T1000 (cell line): ENCODE measurements around the gene EXOC6.

Source experiments
- DNase-seq: peaks from one replicate; lab custom pipeline; 2025; ENCODE audit warnings: mixed read lengths; lab: John Stamatoyannopoulos, UW

EXOC6 gene

GRCh38 chr10:92848441-92849233, at the start of gene EXOC6:
TSS of gene EXOC6 (plus strand) at chr10:92848520. CDS start at chr10:92848534, 14 bp downstream.
- peak; percentile 71 for DNase-seq

DNA sequence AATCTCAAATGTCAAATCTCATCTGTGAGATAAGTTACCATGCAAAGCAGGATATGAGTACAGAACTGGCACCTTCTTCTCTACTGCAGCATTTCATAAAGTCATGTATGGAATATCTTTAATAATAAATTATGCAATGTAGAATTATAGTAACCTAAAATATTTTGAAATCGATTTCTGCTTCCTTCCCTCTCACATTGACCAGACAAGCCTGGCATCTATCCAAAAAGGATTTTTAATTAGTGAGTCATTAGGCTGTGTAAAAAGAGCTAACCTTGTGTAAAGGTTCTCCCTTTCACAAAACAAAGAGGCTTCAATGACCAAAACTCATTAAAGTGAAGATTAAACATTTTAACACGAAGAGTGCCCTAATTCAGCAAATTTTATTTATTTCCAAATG, 48.8 kb upstream of the EXOC6 start:
- DNase-seq = no peak

DNA sequence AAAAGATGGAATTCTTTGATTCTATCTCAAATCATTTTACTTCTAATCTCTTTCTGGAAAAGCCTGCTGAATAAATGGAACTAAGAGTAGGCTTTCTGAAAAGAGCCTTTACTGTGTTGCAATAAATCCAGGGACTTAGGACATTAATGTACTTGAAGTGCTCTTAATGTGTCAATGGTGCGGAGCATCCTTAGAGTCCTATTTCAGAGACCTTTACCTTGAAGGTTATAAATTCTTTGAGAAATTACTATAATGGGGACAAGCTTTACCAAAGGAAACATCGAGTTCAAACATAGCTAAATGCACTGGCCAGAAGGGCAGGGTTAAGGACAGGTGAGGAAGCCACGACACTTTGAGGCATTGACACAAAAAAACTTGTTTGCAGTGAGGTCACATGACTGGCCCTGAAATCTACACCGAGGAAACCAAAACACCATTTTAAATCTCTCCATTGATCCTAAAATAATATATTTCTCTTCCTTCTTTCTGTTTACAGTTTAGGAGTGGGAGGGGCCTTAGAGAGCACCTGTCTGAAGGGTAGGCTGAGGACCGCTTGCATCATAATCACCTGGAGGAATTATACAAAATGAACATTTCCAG, 48.1 kb upstream of the EXOC6 start:
- no peak for DNase-seq

DNA sequence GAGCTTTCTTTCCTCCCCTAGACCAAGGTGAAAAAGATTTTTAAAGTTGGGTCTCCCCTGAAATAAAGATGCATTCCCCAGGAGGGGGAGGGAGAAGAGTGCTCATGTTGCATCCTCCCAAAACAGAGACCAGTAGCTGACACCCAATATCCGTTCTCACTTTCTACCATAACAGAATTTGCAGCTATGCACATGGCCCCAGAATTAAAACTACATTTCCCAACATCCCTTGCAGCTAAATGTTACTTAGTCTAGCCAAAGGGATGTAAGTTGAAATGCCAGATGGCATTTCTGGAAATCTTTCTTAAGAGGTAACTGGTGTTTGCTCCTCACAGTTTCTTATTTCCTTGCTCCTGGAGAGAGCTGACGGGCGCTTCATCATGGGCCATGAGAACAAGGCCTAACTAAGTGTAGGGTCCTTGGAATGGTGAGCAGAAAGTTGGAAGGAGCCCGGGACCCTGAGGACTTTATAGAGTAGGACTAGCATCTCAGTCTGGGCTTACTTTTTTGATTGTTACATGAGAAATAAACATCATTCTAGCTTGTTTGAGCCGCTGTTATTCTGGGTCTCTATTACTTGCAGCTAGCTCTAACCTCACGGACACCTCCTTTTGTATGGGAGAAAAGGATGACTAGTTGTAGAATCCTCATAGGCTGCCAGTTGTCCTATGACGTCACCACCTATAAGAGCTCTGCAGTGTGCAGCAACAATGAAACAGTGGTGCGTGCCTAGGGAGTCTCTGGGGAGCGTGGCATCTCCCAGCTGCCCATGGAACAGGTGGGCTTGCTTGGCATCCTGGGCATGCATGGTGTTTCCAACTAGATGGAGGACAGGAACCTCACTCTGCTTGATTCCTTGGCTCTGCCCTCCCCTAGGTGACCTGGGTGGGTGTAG, 46.1 kb upstream of the EXOC6 start:
- DNase-seq = no peak

DNA sequence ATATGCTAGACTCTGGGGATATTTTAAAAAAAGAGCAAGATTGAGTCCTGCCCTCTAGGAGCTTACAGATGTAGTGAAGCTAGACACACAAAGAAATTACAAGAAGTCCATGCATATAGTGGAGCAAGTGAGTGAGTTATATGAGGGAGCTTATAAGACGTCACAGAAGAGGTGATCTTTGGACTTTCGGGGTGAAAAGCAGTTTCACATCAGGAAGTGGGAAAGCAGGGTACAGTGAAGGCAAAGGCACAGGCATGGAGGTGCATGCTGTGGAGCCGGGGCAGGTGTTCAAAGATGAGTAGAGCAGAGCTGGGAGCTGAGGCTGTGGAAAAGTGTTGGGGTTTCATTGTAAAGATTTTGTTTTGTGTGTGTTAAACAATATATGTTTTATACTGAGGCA, 38.5 kb upstream of the EXOC6 start:
- DNase-seq = no peak

GRCh38 chr10:92810934-92811532, 37.3 kb upstream of the EXOC6 start:
- no peak for DNase-seq

DNA sequence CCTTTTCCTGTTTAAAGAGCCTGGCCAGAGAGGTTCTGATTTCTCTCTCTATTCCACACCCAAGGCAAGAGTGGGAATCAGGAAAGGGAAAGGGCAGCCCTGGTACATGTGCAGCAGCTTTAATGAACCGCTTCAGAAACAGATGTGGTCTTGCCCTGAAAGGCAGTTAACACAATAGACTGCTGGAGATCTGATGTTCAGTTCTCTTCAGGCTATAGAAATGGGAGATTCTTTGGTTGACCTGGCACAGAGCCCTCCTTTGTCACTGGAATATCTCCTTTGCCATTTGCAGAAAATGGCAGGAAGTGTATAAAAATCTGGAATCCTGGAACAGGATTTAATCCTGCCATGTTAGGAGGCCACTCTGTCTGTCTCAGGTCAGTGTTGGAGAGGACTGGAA, 36.3 kb upstream of the EXOC6 start:
- no peak for DNase-seq

DNA sequence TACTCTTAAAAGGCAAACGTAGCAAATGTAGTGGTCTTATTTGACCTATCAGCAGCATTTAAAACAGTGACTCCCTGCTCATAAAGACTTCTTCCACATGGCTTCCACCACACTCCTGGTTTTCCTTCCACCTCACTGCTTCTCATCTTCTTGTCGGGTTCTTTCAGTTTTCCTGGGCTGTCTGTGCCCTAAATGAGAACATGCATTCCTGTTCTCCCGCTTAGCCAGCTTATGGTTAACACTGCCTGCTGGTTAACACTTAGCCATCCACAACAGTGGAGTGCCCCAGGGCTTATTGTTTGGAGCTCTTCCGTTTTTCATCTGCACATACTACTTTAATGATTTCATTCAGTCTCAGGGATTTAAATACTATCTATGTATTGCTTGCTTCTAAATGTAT, 34.3 kb upstream of the EXOC6 start:
- no peak for DNase-seq

GRCh38 chr10:92814790-92815189, 33.5 kb upstream of the EXOC6 start:
- no peak for DNase-seq

GRCh38 chr10:92816091-92816531, 32.2 kb upstream of the EXOC6 start:
- DNase-seq = no peak

DNA sequence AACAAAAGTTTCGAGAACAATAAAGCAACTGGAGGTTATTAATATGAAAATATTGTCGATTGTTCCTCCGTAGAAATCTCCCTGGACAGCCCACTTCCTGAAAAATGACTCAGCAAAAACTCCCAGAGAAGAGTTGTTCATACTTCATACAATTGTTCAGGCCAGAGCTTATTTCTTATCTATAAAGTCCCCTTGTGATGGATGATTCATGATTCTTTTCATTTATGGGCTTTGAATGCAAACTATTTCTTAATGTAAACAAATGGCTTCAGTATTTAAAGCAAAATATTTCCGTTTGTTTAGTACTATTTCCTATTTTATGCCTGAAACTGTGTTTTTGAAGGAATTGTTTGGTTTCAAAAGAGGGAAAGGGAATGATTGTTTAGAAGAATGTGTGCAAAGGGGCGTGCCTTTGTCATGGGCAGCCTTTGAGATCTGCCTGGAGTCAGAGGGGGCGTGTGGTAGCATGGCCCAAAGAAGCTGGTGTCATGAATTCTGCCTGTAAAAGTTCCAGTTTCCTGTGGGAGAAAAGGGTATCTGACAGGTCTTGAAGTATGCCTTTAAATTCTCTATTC, 26.2 kb upstream of the EXOC6 start:
- no peak for DNase-seq

GRCh38 chr10:92822964-92823363, 25.4 kb upstream of the EXOC6 start:
- no peak for DNase-seq

DNA sequence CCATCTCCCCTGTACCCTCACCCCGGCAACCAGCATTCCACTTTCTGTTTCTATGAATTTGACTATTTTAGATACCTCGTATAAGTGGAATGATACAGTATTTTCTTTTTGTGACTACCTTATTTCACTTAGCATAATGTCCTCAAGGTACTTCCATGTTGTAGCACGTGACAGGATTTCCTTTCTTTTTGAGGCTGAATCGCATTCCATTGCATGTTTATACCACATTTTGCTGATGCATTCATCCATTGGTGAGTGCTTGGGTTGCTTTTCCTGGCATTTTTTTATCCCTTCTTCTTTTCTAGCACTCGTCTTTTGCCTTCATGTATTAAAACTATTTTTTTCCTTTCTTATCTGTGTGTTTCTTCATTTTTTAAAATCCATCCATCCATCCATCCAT, 22.3 kb upstream of the EXOC6 start:
- DNase-seq = no peak

- DNase-seq = no peak
Measured at GRCh38 chr10:92826504-92826903, 21.8 kb upstream of the EXOC6 start.

GRCh38 chr10:92829042-92829785, 19.1 kb upstream of the EXOC6 start:
- DNase-seq = no peak

- no peak for DNase-seq
Measured at GRCh38 chr10:92829786-92830377, 18.4 kb upstream of the EXOC6 start.

DNA sequence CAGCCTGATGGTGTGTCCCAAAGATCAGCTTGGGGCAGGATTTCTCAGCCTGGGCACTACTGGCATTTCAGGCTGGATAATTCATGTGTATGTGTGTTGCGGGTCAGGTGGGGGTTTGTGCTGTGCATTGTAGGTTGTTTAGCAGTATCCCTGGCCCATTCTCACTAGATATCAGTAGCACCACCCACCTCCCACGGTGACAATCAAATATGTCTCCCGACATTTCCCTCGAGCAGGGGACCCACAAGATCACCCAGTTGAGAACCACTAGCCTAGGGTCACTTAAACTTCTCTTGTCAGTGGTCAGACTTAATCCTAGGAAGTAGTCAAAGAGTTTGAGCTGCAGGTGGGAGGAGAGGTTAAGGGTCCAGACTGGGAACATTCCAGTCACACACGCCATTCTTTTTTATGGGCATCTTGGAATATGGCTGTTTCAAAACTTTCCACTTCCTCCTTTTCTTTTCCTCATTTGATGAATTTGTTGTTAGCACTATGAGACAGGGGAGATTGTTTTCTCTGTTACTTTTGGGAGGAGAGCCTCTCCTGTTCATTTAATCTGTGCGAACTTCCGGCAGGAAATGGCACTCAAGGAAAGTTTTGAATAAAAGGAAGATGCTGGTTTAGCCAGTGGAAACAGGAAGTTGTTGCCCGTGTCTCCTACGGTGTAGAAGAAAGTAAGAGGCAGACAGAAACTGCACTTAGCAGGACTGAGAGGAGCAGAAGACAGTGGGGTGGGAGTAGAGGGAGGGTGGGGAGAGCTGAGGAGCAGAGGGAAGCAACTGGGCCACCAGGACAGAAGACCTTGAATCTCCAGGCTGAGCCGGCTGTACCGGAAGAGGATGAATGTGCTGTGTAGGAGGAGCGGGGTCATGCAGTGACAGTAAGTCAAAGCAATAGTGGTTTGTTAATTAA, 17.6 kb upstream of the EXOC6 start:
- DNase-seq = no peak

DNA sequence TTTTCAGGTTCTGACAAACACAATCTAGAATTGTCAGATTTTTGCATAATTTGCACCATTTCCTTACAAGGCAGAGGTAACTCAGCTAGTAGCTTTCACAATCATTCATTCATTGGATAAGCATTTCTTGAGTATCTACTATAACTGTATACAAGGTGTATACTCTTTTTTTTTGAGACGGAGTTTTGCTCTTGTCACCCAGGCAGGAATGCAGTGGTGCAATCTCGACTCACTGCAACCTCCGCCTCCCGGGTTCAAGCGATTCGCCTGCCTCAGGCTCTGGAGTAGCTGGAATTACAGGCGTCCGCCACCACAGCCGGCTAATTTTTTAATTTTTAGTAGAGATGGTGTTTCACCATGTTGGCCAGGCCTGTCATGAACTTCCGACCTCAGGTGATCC, 16.2 kb upstream of the EXOC6 start:
- DNase-seq = no peak

- DNase-seq = no peak
Measured at GRCh38 chr10:92832998-92833650, 15.2 kb upstream of the EXOC6 start.
